Mucosa of descending colon (tissue), 3 donors: ENCODE measurements around the gene ABR. TPM values are rescaled to one million over a fixed set of nuclear protein-coding genes. Genes with fewer than 3 reads are reported as not detected.
"Not testable (repeated sequence)": the region's sequence is repeated elsewhere in the genome, so short reads cannot be mapped to it uniquely, and the experiment has no call there.

Experiments used
- ATAC-seq: fragments of 200-7000 bp; cut with Tn5 transposase; one replicate; pipeline ENCODE4 v1.9.1; 2020; ENCODE audit warnings: mild to moderate bottlenecking, moderate library complexity
- DNase-seq, 3 donors: peaks; one replicate each; pipeline ENCODE4 v3.0.0-alpha.2; 2020
- H3K36me3 ChIP-seq: fragments of 200-600 bp; one replicate; pipeline ENCODE4 v1.8.0; 2021; ENCODE audit warnings: low read depth, mild to moderate bottlenecking
- H3K4me1 ChIP-seq: fragments of 200-600 bp; one replicate; pipeline ENCODE4 v1.8.0; 2021; ENCODE audit warnings: low read depth, mild to moderate bottlenecking
- H3K4me3 ChIP-seq: fragments of 200-600 bp; one replicate; pipeline ENCODE4 v1.8.0; 2021; ENCODE audit warnings: mild to moderate bottlenecking
- H3K9me3 ChIP-seq: fragments of 200-600 bp; one replicate; pipeline ENCODE4 v1.8.0; 2021; ENCODE audit warnings: mild to moderate bottlenecking
- CTCF ChIP-seq: fragments of 200-600 bp; IDR thresholded peaks from one replicate; pipeline ENCODE4 v1.8.0; 2022; ENCODE audit warnings: antibody characterized with exemption, mild to moderate bottlenecking
- intact Hi-C, 2 donors: fragments of 100-400 bp; cut with DNase I in 1 of 2; cut with micrococcal nuclease in 1 of 2; formaldehyde crosslinking; loops; one replicate each; pipeline versions ENCODE4 v1.11.0 to v1.11.1; 2022; cut with DNase I, micrococcal nuclease
- total RNA-seq, 3 donors: library from RNA; stranded (reverse); fragmentation: NEBNext Ultra II Directional in 2 of 3; extraction: Animal tissue kit (Norgen Biotek cat#: 25700) in 2 of 3; gene quantifications; one replicate each; pipeline versions ENCODE4 v1.2.1 to v1.2.4, GENCODE V29; 2021 to 2023
- donor health status: DM: no; HTN: no; CAD: no; lungs with moderate emphysema.
- donor health status: DM: no; HTN: no; CAD: no.
- donor health status: DM: no; HTN: yes; CAD: no.

The ABR gene
- total RNA-seq, 3 donors from 2014 or later = 257 to 470 (median 292) TPM

- Histone ChIP-seq H3K9me3 (no peaks in the 10 kb centered on the region), H3K4me1 (peaks cover 16% of the 10 kb centered on the region), H3K36me3 (no peaks in the 10 kb centered on the region), H3K4me3 (no peak overlapping the region)
- no peak for TF ChIP-seq CTCF
- DNase-seq (peak in 1 of 3 donors; percentile 63), ATAC-seq (no peak)
- intact Hi-C loops = no loop called here
Measured at GRCh38 chr17:979212-979538, 200.6 kb downstream of the ABR start.

- Histone ChIP-seq H3K36me3 (no peaks in the 10 kb centered on the region), H3K4me1 (peaks cover 16% of the 10 kb centered on the region), H3K9me3 (no peaks in the 10 kb centered on the region), H3K4me3 (peak overlapping the region; percentile 11)
- DNase-seq (peak in 1 of 3 donors; percentile 38), ATAC-seq (no peak)
- intact Hi-C loops = no loop called here
- no peak for TF ChIP-seq CTCF
Measured at GRCh38 chr17:978103-979093, 201.4 kb downstream of the ABR start.

- DNase-seq = no peak
- Histone ChIP-seq H3K9me3 (no peaks in the 10 kb centered on the region), H3K4me3 (no peak overlapping the region), H3K36me3 (no peaks in the 10 kb centered on the region), H3K4me1 (peaks cover 16% of the 10 kb centered on the region)
- intact Hi-C loops = no loop called here
- ATAC-seq = no peak
- no peak for TF ChIP-seq CTCF
Measured at GRCh38 chr17:977166-977565, 202.6 kb downstream of the ABR start.

GRCh38 chr17:976312-976711 lies 203.5 kb downstream of the ABR start:
- no peak for ATAC-seq
- H3K4me1 ChIP-seq = peaks cover 14% of the 10 kb centered on the region
- H3K9me3 ChIP-seq = no peaks in the 10 kb centered on the region
- DNase-seq = no peak
- H3K4me3 ChIP-seq = no peak overlapping the region
- intact Hi-C loops = no loop called here
- no peak for TF ChIP-seq CTCF
- H3K36me3 ChIP-seq = no peaks in the 10 kb centered on the region

- no peak for ATAC-seq
- Histone ChIP-seq H3K4me1 (peaks cover 8% of the 10 kb centered on the region), H3K36me3 (no peaks in the 10 kb centered on the region), H3K4me3 (no peak overlapping the region), H3K9me3 (no peaks in the 10 kb centered on the region)
- intact Hi-C loops = no loop called here
- no peak for TF ChIP-seq CTCF
- DNase-seq = peak in 1 of 3 donors; percentile 6
Measured at GRCh38 chr17:975371-975915, 204.3 kb downstream of the ABR start.

- peak in 1 of 3 donors; percentile 3 for DNase-seq
- intact Hi-C loops, H3K4me3 ChIP-seq, ATAC-seq, H3K9me3 ChIP-seq, H3K36me3 ChIP-seq, H3K4me1 ChIP-seq: not testable (repeated sequence)
Measured at GRCh38 chr17:974778-975177, 205.0 kb downstream of the ABR start.
